Neural progenitor cell (in vitro differentiated cells): ENCODE data around the gene GMDS. TPM values are rescaled to one million over a fixed set of nuclear protein-coding genes. Genes with fewer than 3 reads are reported as not detected.

Source experiments
- DNase-seq: peaks from one replicate; pipeline ENCODE4 v3.0.0-alpha.2; 2016; ENCODE audit warnings: low spot score
- H2AFZ ChIP-seq: fragments of 200-600 bp; sonication (generic); replicated peaks from 2 replicates; pipeline ENCODE4 v1.6.1; 2016; ENCODE audit warnings: antibody characterized with exemption
- H3F3A ChIP-seq: fragments of 200-600 bp; sonication (generic); 2 replicates; pipeline ENCODE4 v1.6.1; 2016; ENCODE audit warnings: antibody characterized with exemption, low read depth
- H3K27ac ChIP-seq: fragments of 200-600 bp; sonication (generic); 2 replicates; pipeline ENCODE4 v1.5.1; 2016; ENCODE audit warnings: mild to moderate bottlenecking
- H3K27me3 ChIP-seq: fragments of 200-600 bp; sonication (generic); 2 replicates; pipeline ENCODE4 v1.6.1; 2016; ENCODE audit warnings: mild to moderate bottlenecking, moderate library complexity
- H3K36me3 ChIP-seq: fragments of 200-600 bp; sonication (generic); 2 replicates; pipeline ENCODE4 v1.5.1; 2016
- H3K4me1 ChIP-seq: fragments of 200-600 bp; sonication (generic); 2 replicates; pipeline ENCODE4 v1.6.1; 2016; ENCODE audit warnings: mixed run types
- H3K4me2 ChIP-seq: fragments of 200-600 bp; sonication (generic); 2 replicates; pipeline ENCODE4 v1.6.1; 2016
- H3K4me3 ChIP-seq: fragments of 200-600 bp; sonication (generic); 2 replicates; pipeline ENCODE4 v1.5.1; 2016
- H3K79me2 ChIP-seq: fragments of 200-600 bp; sonication (generic); 2 replicates; pipeline ENCODE4 v1.6.1; 2016; ENCODE audit warnings: low read depth
- H3K9ac ChIP-seq: fragments of 200-600 bp; sonication (generic); 2 replicates; pipeline ENCODE4 v1.6.1; 2016
- H3K9me3 ChIP-seq: fragments of 200-600 bp; sonication (generic); 2 replicates; pipeline ENCODE4 v1.5.1; 2016; ENCODE audit warnings: low read depth
- H4K20me1 ChIP-seq: fragments of 200-600 bp; sonication (generic); 2 replicates; pipeline ENCODE4 v1.6.1; 2016; ENCODE audit warnings: low read depth
- H3K27ac Mint-ChIP-seq: 3 replicates; pipeline ENCODE4 v1.8.0; 2021; ENCODE audit warnings: mixed read lengths
- H3K27me3 Mint-ChIP-seq: 2 replicates; pipeline ENCODE4 v1.8.0; 2022; ENCODE audit warnings: low read depth, mild to moderate bottlenecking, inconsistent platforms, moderate library complexity, mixed read lengths; ENCODE audit not compliant: insufficient read depth
- H3K36me3 Mint-ChIP-seq: 3 replicates; pipeline ENCODE4 v1.8.0; 2021; ENCODE audit warnings: mixed read lengths
- H3K4me1 Mint-ChIP-seq: 3 replicates; pipeline ENCODE4 v1.8.0; 2021; ENCODE audit warnings: mixed read lengths
- H3K4me3 Mint-ChIP-seq: 3 replicates; pipeline ENCODE4 v1.8.0; 2021; ENCODE audit warnings: mild to moderate bottlenecking, moderate library complexity, mixed read lengths
- H3K9me3 Mint-ChIP-seq: 3 replicates; pipeline ENCODE4 v1.8.0; 2020; ENCODE audit warnings: mixed read lengths
- CTCF ChIP-seq: fragments of 200-600 bp; sonication (generic); IDR thresholded peaks from 2 replicates; pipeline ENCODE4 v1.5.1; 2017; ENCODE audit warnings: antibody characterized with exemption, mild to moderate bottlenecking
- EZH2 ChIP-seq: fragments of 200-600 bp; sonication (generic); IDR thresholded peaks from 2 replicates; pipeline ENCODE4 v1.6.1; 2017; ENCODE audit warnings: antibody characterized with exemption, mild to moderate bottlenecking, moderate library complexity
- EZH2phosphoT487 ChIP-seq: fragments of 200-600 bp; sonication (generic); IDR thresholded peaks from 2 replicates; pipeline ENCODE4 v1.6.1; 2017; ENCODE audit warnings: antibody characterized with exemption
- total RNA-seq: library from RNA; depleted of rRNA; stranded (reverse); fragments of >200 nt; gene quantifications from 2 replicates; pipeline ENCODE4 v1.2.3, GENCODE V29; 2015; ENCODE audit warnings: low replicate concordance

GMDS gene
- total RNA-seq, 1 donor from 2014 or later: 22.6 TPM

GRCh38 chr6:2117447-2117846 is 128.0 kb downstream of the GMDS start:
- H3K79me2 ChIP-seq: no peaks in the 10 kb centered on the region
- H3K27ac ChIP-seq: no peak overlapping the region
- no peak for TF ChIP-seq CTCF
- TF ChIP-seq EZH2phosphoT487: no peak
- TF ChIP-seq EZH2: no peak
- no peak overlapping the region for H3K9ac ChIP-seq
- no peak overlapping the region for H3K4me2 ChIP-seq
- no peaks in the 10 kb centered on the region for H3K9me3 Mint-ChIP-seq
- no peaks in the 10 kb centered on the region for H3K36me3 Mint-ChIP-seq
- no peaks in the 10 kb centered on the region for H3K27me3 ChIP-seq
- no peaks in the 10 kb centered on the region for H3K36me3 ChIP-seq
- DNase-seq: no peak
- H3K4me1 ChIP-seq: no peaks in the 10 kb centered on the region
- no peaks in the 10 kb centered on the region for H3K9me3 ChIP-seq
- no peaks in the 10 kb centered on the region for H3F3A ChIP-seq
- no peak overlapping the region for H3K4me3 ChIP-seq
- no peak overlapping the region for H3K27ac Mint-ChIP-seq
- H2AFZ ChIP-seq: no peak overlapping the region
- no peaks in the 10 kb centered on the region for H4K20me1 ChIP-seq
- H3K27me3 Mint-ChIP-seq: peaks cover 2% of the 10 kb centered on the region
- H3K4me3 Mint-ChIP-seq: no peak overlapping the region
- H3K4me1 Mint-ChIP-seq: peaks cover 7% of the 10 kb centered on the region

- no peaks in the 10 kb centered on the region for H3K79me2 ChIP-seq
- H3K4me2 ChIP-seq: no peak overlapping the region
- H3K9me3 ChIP-seq: no peaks in the 10 kb centered on the region
- H3K4me1 ChIP-seq: no peaks in the 10 kb centered on the region
- H3K9ac ChIP-seq: no peak overlapping the region
- TF ChIP-seq EZH2 (no peak), EZH2phosphoT487 (no peak), CTCF (no peak)
- H3K4me3 ChIP-seq: no peak overlapping the region
- no peaks in the 10 kb centered on the region for H4K20me1 ChIP-seq
- Mint-ChIP-seq H3K9me3 (no peaks in the 10 kb centered on the region), H3K27ac (no peak overlapping the region), H3K27me3 (no peaks in the 10 kb centered on the region), H3K4me3 (no peak overlapping the region), H3K36me3 (no peaks in the 10 kb centered on the region), H3K4me1 (peaks cover 7% of the 10 kb centered on the region)
- no peak overlapping the region for H2AFZ ChIP-seq
- DNase-seq: no peak
- H3K27ac ChIP-seq: no peak overlapping the region
- H3F3A ChIP-seq: no peaks in the 10 kb centered on the region
- H3K36me3 ChIP-seq: no peaks in the 10 kb centered on the region
- no peaks in the 10 kb centered on the region for H3K27me3 ChIP-seq
Observed at GRCh38 chr6:2116496-2116895, 128.9 kb downstream of the GMDS start.

- Mint-ChIP-seq H3K4me1 (peaks cover 9% of the 10 kb centered on the region), H3K27me3 (no peaks in the 10 kb centered on the region), H3K4me3 (no peak overlapping the region), H3K27ac (no peak overlapping the region), H3K36me3 (no peaks in the 10 kb centered on the region), H3K9me3 (no peaks in the 10 kb centered on the region)
- H3K79me2 ChIP-seq: no peaks in the 10 kb centered on the region
- TF ChIP-seq EZH2phosphoT487 (no peak), EZH2 (no peak), CTCF (no peak)
- no peak overlapping the region for H3K4me3 ChIP-seq
- H3K9ac ChIP-seq: no peak overlapping the region
- no peaks in the 10 kb centered on the region for H3K36me3 ChIP-seq
- DNase-seq: no peak
- H3K4me1 ChIP-seq: no peaks in the 10 kb centered on the region
- H3K27ac ChIP-seq: no peak overlapping the region
- H4K20me1 ChIP-seq: no peaks in the 10 kb centered on the region
- H3F3A ChIP-seq: no peaks in the 10 kb centered on the region
- H3K27me3 ChIP-seq: no peaks in the 10 kb centered on the region
- H3K4me2 ChIP-seq: no peak overlapping the region
- no peak overlapping the region for H2AFZ ChIP-seq
- no peaks in the 10 kb centered on the region for H3K9me3 ChIP-seq
Observed at GRCh38 chr6:2114100-2114499, 131.3 kb downstream of the GMDS start.
